ENCODE data around the gene CHST11.
A peak's percentile ranks its signal among the peaks of the same experiment; 100 is the strongest.

CHST11 gene

GRCh38 chr12:104718304-104718929 lies 261.7 kb downstream of the CHST11 start:
- H3K4me3 ChIP-seq (ENCODE audit: control insufficient read depth, low read depth, low read length), result no peak overlapping the region
- TF ChIP-seq CTCF (IDR thresholded peaks at IDR 0.05; ENCODE audit: control insufficient read depth, insufficient read depth, low read depth, low read length, missing control alignments), result no peak
- no peak for DNase-seq (ENCODE audit: low read depth)

GRCh38 chr12:104719700-104720338 lies 263.1 kb downstream of the CHST11 start:
- TF ChIP-seq CTCF (IDR thresholded peaks at IDR 0.05; ENCODE audit: control insufficient read depth, insufficient read depth, low read depth, low read length, missing control alignments), result no peak
- H3K4me3 ChIP-seq (ENCODE audit: control insufficient read depth, low read depth, low read length), result no peak overlapping the region
- DNase-seq (ENCODE audit: low read depth), result no peak

- TF ChIP-seq CTCF (IDR thresholded peaks at IDR 0.05; ENCODE audit: control insufficient read depth, insufficient read depth, low read depth, low read length, missing control alignments), result no peak
- peak overlapping the region; percentile 17 for H3K4me3 ChIP-seq (ENCODE audit: control insufficient read depth, low read depth, low read length)
- no peak for DNase-seq (ENCODE audit: low read depth)
These were observed 263.7 kb downstream of the CHST11 start for GRCh38 chr12:104720339-104721038.

- no peak for DNase-seq (ENCODE audit: low read depth)
- H3K4me3 ChIP-seq (ENCODE audit: control insufficient read depth, low read depth, low read length), result no peak overlapping the region
- TF ChIP-seq CTCF (IDR thresholded peaks at IDR 0.05; ENCODE audit: control insufficient read depth, insufficient read depth, low read depth, low read length, missing control alignments), result no peak
These were observed 264.3 kb downstream of the CHST11 start for GRCh38 chr12:104721039-104721405.

GRCh38 chr12:104721936-104722335 lies 265.2 kb downstream of the CHST11 start:
- H3K4me3 ChIP-seq (ENCODE audit: control insufficient read depth, low read depth, low read length), result no peak overlapping the region
- no peak for TF ChIP-seq CTCF (IDR thresholded peaks at IDR 0.05; ENCODE audit: control insufficient read depth, insufficient read depth, low read depth, low read length, missing control alignments)
- DNase-seq (ENCODE audit: low read depth), result no peak

GRCh38 chr12:104722601-104723534 lies 266.1 kb downstream of the CHST11 start:
- no peak for DNase-seq (ENCODE audit: low read depth)
- no peak overlapping the region for H3K4me3 ChIP-seq (ENCODE audit: control insufficient read depth, low read depth, low read length)
- TF ChIP-seq CTCF (IDR thresholded peaks at IDR 0.05; ENCODE audit: control insufficient read depth, insufficient read depth, low read depth, low read length, missing control alignments), result no peak
